ENCODE results near the gene CASP3.

- TF ChIP-seq CTCF (conservative IDR thresholded peaks at IDR 0.05; ENCODE audit: low read length): no peak
- TF ChIP-seq EZH2phosphoT487 (IDR thresholded peaks at IDR 0.05; ENCODE audit: borderline replicate concordance): no peak
Observed at GRCh38 chr4:184648313-184649025, 778 bp downstream of the CASP3 start.
